ENCODE results near the gene CCL17.

DNA sequence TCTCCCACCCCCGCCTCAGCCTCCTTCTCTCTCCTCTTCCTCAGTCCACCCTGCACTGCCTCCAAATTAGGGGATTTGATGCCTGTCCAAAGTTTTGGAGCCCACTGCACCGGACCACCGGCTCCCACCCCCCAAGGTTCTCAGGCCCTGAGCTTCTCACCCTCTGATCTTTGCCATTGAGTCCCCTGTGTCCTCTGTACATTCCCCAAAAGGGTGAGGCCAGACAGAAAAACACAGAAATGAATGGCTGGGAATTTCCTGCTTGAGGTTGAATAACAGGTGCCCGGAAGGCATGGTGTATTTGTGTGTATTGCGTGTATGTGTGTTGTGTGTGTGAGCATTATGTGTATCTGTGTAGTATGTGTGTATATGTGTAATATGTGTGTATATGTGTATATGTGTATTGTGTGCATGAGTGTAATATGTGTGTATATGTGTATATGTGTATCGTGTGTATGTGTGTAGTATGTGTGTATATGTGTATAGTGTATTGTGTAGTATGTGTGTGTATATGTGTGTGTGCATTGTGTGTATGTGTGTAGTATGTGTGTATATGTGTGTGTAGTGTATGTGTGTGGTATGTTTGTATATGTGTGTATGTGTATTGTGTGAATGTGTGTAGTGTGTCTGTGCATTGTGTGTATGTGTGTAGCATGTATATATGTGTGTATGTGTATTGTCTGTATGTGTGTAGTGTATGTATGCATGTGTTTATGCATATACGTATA, 16.0 kb upstream of the CCL17 start:
- TF ChIP-seq CTCF (IDR thresholded peaks at IDR 0.05) (no peak), POLR2A (IDR thresholded peaks at IDR 0.05) (no peak), POLR2AphosphoS5 (IDR thresholded peaks at IDR 0.05; ENCODE audit: insufficient read depth in 1 of 2, low read depth in 1 of 2) (no peak)

Measured in vagina (tissue), 2 donors.